ENCODE measurements around the gene MRPL45.
"Not testable (repeated sequence)": the region's sequence is repeated elsewhere in the genome, so short reads cannot be mapped to it uniquely, and the experiment has no call there.

MRPL45 gene

DNA sequence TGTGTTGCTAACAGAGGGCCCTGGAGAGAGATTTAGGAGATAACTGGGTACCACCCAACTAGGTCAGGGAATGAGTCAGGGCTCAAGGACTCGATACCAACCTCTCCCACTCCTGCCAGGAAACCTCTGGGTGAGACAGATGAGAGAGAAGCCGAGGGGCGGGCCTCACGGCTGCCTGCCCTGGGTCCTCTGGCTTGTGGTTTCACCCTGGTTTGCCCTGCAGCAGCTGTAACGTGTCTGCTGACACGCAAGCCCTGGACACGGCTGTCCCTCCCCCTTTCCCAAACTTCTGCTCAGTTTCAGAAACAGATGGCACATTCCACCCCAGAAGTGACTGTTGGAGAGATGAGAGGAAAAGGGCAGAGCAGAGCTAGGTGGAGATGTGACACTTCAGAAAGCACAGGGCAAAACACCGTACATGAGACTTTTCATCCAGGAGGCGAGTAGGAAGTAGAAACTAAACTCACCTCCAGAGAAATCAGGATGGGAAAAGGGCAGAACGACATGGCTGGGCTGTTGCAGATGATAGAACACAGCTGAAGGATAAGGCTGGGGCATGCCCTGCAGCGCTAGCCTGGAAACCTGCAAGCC is 10.4 kb upstream of the MRPL45 start:
- not testable (repeated sequence) for H3K4me1 ChIP-seq (ENCODE audit: control insufficient read depth in 1 of 2, insufficient read depth in 2 of 2, low read length in 2 of 2); H3K9me3 ChIP-seq (ENCODE audit: control insufficient read depth in 1 of 2, low read length in 2 of 2); H3K27ac ChIP-seq (ENCODE audit: low read depth, low read length); H3K9ac ChIP-seq (ENCODE audit: low read depth in 1 of 2, low read length in 2 of 2); H3K27me3 ChIP-seq (ENCODE audit: control insufficient read depth in 1 of 2, insufficient read depth in 2 of 2, low read length in 2 of 2); H3K4me3 ChIP-seq (ENCODE audit: low read depth in 1 of 2, low read length in 2 of 2); H3K36me3 ChIP-seq (ENCODE audit: control insufficient read depth in 1 of 2, insufficient read depth in 2 of 2, low read length in 2 of 2)

DNA sequence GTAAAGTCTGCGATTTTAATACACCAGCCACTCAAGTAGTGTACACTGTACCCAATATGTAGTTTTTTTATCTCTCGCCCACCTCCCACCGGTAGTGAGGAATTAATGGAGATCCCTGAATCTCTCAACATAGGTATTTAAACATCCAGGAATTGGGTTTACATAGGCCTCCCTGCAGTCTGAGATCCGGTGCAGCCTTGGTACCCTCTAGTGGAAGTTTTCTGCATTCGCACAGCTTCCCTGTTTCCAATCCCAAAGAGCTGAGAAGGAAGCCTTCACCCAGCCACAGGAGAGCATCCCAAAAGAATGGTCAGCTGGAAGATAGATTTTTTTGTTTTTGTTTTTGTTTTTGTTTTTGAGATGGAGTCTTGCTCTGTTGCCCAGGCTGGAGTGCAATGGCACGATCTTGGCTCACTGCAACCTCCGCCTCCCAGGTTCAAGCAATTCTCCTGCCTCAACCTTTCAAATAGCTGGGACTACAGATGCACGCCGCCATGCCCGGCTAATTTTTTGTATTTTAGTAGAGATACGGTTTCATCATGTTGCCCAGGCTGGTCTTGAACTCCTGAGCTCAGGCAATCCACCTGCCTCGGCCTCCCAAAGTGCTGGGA is 8.6 kb upstream of the MRPL45 start:
- H3K9me3 ChIP-seq (ENCODE audit: control insufficient read depth in 1 of 2, low read length in 2 of 2); H3K27me3 ChIP-seq (ENCODE audit: control insufficient read depth in 1 of 2, insufficient read depth in 2 of 2, low read length in 2 of 2); H3K27ac ChIP-seq (ENCODE audit: low read depth, low read length); H3K9ac ChIP-seq (ENCODE audit: low read depth in 1 of 2, low read length in 2 of 2); H3K4me1 ChIP-seq (ENCODE audit: control insufficient read depth in 1 of 2, insufficient read depth in 2 of 2, low read length in 2 of 2); H3K4me3 ChIP-seq (ENCODE audit: low read depth in 1 of 2, low read length in 2 of 2); H3K36me3 ChIP-seq (ENCODE audit: control insufficient read depth in 1 of 2, insufficient read depth in 2 of 2, low read length in 2 of 2): not testable (repeated sequence)

DNA sequence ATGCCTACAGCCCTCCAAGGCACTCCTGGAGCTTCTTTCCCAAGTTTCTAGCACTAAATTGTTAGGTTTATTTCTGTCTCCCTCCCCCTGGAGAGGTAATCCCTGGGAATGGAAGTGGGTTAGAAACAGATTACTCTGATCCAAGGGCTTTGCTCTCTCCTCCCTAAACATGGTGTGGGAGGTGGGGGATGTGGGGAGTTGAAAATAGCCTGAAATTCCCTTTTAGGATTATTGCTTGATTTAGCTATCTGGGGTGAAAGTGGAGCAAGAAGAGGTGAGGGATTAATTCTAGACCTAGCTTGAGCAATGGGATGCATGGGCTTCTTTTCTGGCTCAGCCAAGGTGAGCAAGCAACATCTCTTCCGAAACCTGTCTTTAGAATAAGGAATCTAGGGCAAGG is 7.2 kb upstream of the MRPL45 start:
- not testable (repeated sequence) for H3K9me3 ChIP-seq (ENCODE audit: control insufficient read depth in 1 of 2, low read length in 2 of 2); H3K27me3 ChIP-seq (ENCODE audit: control insufficient read depth in 1 of 2, insufficient read depth in 2 of 2, low read length in 2 of 2); H3K4me3 ChIP-seq (ENCODE audit: low read depth in 1 of 2, low read length in 2 of 2); H3K4me1 ChIP-seq (ENCODE audit: control insufficient read depth in 1 of 2, insufficient read depth in 2 of 2, low read length in 2 of 2); H3K27ac ChIP-seq (ENCODE audit: low read depth, low read length); H3K36me3 ChIP-seq (ENCODE audit: control insufficient read depth in 1 of 2, insufficient read depth in 2 of 2, low read length in 2 of 2); H3K9ac ChIP-seq (ENCODE audit: low read depth in 1 of 2, low read length in 2 of 2)

DNA sequence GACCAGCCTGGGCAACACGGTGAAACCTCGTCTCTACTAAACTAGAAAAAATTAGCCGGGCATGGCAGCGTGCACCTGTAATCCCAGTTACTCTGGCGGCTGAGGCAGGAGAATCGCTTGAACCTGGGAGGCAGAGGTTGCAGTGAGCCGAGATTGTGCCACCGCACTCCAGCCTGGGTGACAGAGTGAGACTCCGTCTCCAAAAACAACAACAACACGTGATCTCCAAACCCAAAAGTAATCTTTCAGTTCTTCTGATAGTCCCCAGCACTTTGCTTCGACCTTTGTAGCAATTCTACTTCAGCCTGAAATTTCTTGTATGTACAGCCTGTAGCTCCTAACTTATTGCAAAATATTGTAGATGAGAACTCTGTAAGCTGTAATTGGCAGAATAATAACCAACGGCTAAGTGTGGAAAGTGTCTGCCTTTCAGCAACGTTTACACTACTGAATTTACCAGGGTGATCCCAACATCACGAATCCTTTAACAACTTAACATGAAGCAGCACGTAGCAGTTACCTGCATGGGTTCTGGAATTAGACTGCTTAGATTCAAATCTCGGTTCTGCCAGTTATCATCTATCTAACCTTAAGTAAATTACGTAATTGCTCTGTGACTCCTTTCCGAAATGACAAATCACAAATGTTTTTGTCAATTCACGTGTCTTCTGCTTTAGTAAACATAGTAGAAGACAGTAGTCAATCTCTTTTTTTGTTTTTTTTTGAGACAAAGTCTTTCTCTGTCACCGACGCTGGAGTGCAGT is 1.2 kb upstream of the MRPL45 start:
- not testable (repeated sequence) for H3K36me3 ChIP-seq (ENCODE audit: control insufficient read depth in 1 of 2, insufficient read depth in 2 of 2, low read length in 2 of 2); H3K9ac ChIP-seq (ENCODE audit: low read depth in 1 of 2, low read length in 2 of 2); H3K27ac ChIP-seq (ENCODE audit: low read depth, low read length); H3K27me3 ChIP-seq (ENCODE audit: control insufficient read depth in 1 of 2, insufficient read depth in 2 of 2, low read length in 2 of 2); H3K9me3 ChIP-seq (ENCODE audit: control insufficient read depth in 1 of 2, low read length in 2 of 2); H3K4me1 ChIP-seq (ENCODE audit: control insufficient read depth in 1 of 2, insufficient read depth in 2 of 2, low read length in 2 of 2)
- H3K4me3 ChIP-seq (ENCODE audit: low read depth in 1 of 2, low read length in 2 of 2), result peak overlapping the region in 1 of 2 donors; percentile 32

DNA sequence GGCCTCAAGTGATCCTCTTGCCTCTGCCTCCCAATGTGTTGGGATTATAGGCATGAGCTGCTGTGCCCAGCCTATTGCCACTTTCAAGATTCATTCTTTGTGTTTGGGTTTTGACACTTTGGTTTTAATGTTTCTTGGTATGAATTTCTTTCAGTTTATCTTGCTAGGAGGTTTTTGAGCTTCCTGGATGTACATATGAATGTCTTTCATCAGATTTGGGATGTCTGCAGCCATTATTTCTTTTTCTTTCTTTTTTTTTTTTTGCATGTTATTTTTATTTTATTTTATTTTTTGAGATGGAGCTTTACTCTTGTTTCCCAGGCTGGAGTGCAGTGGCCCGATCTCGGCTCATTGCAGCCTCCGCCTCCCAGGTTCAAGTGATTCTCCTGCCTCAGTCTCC is 18.5 kb downstream of the MRPL45 start:
- H3K27me3 ChIP-seq (ENCODE audit: control insufficient read depth in 1 of 2, insufficient read depth in 2 of 2, low read length in 2 of 2), result no peaks in the 10 kb centered on the region
- no peaks in the 10 kb centered on the region for H3K4me1 ChIP-seq (ENCODE audit: control insufficient read depth in 1 of 2, insufficient read depth in 2 of 2, low read length in 2 of 2)
- no peak overlapping the region for H3K9ac ChIP-seq (ENCODE audit: low read depth in 1 of 2, low read length in 2 of 2)
- H3K36me3 ChIP-seq (ENCODE audit: control insufficient read depth in 1 of 2, insufficient read depth in 2 of 2, low read length in 2 of 2), result peaks cover 4 to 20% of the 10 kb centered on the region in 2 donors
- no peak overlapping the region for H3K4me3 ChIP-seq (ENCODE audit: low read depth in 1 of 2, low read length in 2 of 2)
- H3K27ac ChIP-seq (ENCODE audit: low read depth, low read length), result no peak overlapping the region
- H3K9me3 ChIP-seq (ENCODE audit: control insufficient read depth in 1 of 2, low read length in 2 of 2), result no peaks in the 10 kb centered on the region

DNA sequence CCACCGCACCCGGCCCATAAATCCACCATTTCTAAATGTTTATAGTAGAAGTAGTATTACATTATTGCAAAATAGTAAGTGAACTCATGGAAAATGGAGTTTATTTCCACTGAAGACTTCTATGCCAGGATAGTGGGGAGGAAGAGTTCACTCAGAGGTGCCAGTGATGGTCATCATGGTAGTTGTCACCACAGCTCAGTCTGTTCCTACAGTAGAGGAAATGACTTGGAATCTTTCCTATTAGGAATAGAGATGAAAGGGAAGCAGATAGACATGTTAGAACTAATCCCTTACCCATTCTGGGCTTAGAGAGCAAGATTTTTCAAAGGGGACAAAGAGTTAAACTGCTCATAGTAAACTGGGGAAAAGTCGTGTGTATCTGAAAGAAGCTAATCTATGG is 20.1 kb downstream of the MRPL45 start:
- no peaks in the 10 kb centered on the region for H3K9me3 ChIP-seq (ENCODE audit: control insufficient read depth in 1 of 2, low read length in 2 of 2)
- no peak overlapping the region for H3K27ac ChIP-seq (ENCODE audit: low read depth, low read length)
- peaks cover 7 to 22% of the 10 kb centered on the region in 2 donors for H3K36me3 ChIP-seq (ENCODE audit: control insufficient read depth in 1 of 2, insufficient read depth in 2 of 2, low read length in 2 of 2)
- H3K4me1 ChIP-seq (ENCODE audit: control insufficient read depth in 1 of 2, insufficient read depth in 2 of 2, low read length in 2 of 2), result no peaks in the 10 kb centered on the region
- H3K9ac ChIP-seq (ENCODE audit: low read depth in 1 of 2, low read length in 2 of 2), result no peak overlapping the region
- no peak overlapping the region for H3K4me3 ChIP-seq (ENCODE audit: low read depth in 1 of 2, low read length in 2 of 2)
- no peaks in the 10 kb centered on the region for H3K27me3 ChIP-seq (ENCODE audit: control insufficient read depth in 1 of 2, insufficient read depth in 2 of 2, low read length in 2 of 2)

DNA sequence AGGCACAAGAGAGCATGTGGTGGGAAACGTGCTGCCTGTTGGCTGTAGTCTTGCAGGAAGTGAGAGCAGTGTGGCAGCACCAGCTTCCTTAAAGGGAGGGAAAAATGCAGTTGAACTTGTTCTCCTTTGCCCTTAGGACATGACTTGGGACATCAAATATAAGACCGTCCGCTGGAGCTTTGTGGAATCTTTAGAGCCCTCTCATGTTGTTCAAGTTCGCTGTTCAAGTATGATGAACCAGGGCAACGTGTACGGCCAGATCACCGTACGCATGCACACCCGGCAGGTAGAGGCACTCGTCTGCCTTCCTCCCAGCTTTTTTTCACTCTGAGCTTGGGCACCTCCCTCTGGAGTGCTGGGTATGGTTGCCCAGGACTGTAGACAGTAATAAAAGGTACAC is 23.5 kb downstream of the MRPL45 start:
- peaks cover 5 to 10% of the 10 kb centered on the region in 2 donors for H3K4me1 ChIP-seq (ENCODE audit: control insufficient read depth in 1 of 2, insufficient read depth in 2 of 2, low read length in 2 of 2)
- no peak overlapping the region for H3K4me3 ChIP-seq (ENCODE audit: low read depth in 1 of 2, low read length in 2 of 2)
- H3K27ac ChIP-seq (ENCODE audit: low read depth, low read length), result no peak overlapping the region
- H3K27me3 ChIP-seq (ENCODE audit: control insufficient read depth in 1 of 2, insufficient read depth in 2 of 2, low read length in 2 of 2), result no peaks in the 10 kb centered on the region
- H3K9me3 ChIP-seq (ENCODE audit: control insufficient read depth in 1 of 2, low read length in 2 of 2), result no peaks in the 10 kb centered on the region
- H3K36me3 ChIP-seq (ENCODE audit: control insufficient read depth in 1 of 2, insufficient read depth in 2 of 2, low read length in 2 of 2), result peaks cover 7 to 29% of the 10 kb centered on the region in 2 donors
- H3K9ac ChIP-seq (ENCODE audit: low read depth in 1 of 2, low read length in 2 of 2), result no peak overlapping the region

DNA sequence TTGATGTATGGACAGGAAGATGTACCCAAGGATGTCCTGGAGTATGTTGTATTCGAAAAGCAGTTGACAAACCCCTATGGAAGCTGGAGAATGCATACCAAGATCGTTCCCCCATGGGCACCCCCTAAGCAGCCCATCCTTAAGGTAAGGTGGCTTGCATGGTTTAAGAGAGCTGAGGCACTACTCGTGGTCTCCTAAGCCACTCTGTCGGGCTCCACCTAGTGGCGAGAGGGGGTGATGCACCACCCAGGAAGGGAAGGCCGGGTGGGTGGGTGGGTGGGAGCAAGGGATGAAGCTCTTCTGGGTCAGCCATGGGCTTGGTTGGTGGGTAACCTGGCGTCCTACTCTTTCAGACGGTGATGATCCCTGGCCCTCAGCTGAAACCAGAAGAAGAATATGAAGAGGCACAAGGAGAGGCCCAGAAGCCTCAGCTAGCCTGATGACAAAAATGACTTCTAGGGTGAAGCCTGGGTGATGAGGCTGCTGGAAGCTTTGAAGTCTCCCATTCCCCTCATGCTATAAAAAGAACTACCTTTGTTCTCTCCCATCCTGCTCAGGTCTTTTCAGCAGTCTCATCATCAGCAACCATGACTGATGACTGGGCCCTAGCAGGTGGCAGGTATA is 25.3 kb downstream of the MRPL45 start:
- peaks cover 5 to 10% of the 10 kb centered on the region in 2 donors for H3K4me1 ChIP-seq (ENCODE audit: control insufficient read depth in 1 of 2, insufficient read depth in 2 of 2, low read length in 2 of 2)
- peaks cover 7 to 26% of the 10 kb centered on the region in 2 donors for H3K36me3 ChIP-seq (ENCODE audit: control insufficient read depth in 1 of 2, insufficient read depth in 2 of 2, low read length in 2 of 2)
- no peaks in the 10 kb centered on the region for H3K27me3 ChIP-seq (ENCODE audit: control insufficient read depth in 1 of 2, insufficient read depth in 2 of 2, low read length in 2 of 2)
- H3K9me3 ChIP-seq (ENCODE audit: control insufficient read depth in 1 of 2, low read length in 2 of 2), result no peaks in the 10 kb centered on the region
- no peak overlapping the region for H3K9ac ChIP-seq (ENCODE audit: low read depth in 1 of 2, low read length in 2 of 2)
- no peak overlapping the region for H3K4me3 ChIP-seq (ENCODE audit: low read depth in 1 of 2, low read length in 2 of 2)
- no peak overlapping the region for H3K27ac ChIP-seq (ENCODE audit: low read depth, low read length)

DNA sequence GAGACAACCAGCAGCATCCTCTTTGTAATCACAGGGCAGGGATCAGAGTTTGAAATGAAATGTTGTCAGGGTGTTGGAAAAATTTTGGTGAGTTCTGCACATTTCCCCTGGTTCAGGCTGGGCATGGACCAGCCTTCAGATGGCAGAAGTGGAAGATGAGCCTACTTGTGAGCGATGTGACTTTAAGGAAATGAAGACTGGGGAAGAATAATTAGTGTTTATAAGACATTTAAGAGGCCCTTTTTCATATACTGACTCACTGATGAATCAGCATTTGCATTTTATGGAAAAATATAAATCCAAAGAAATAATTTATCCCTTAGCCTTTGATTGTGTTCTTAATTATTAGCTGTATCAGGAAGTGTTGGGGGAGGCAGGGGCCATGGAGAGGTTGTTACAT is 25.9 kb downstream of the MRPL45 start:
- no peak overlapping the region for H3K4me3 ChIP-seq (ENCODE audit: low read depth in 1 of 2, low read length in 2 of 2)
- H3K9me3 ChIP-seq (ENCODE audit: control insufficient read depth in 1 of 2, low read length in 2 of 2), result no peaks in the 10 kb centered on the region
- no peak overlapping the region for H3K27ac ChIP-seq (ENCODE audit: low read depth, low read length)
- peaks cover 7 to 26% of the 10 kb centered on the region in 2 donors for H3K36me3 ChIP-seq (ENCODE audit: control insufficient read depth in 1 of 2, insufficient read depth in 2 of 2, low read length in 2 of 2)
- no peak overlapping the region for H3K9ac ChIP-seq (ENCODE audit: low read depth in 1 of 2, low read length in 2 of 2)
- peaks cover 5 to 10% of the 10 kb centered on the region in 2 donors for H3K4me1 ChIP-seq (ENCODE audit: control insufficient read depth in 1 of 2, insufficient read depth in 2 of 2, low read length in 2 of 2)
- H3K27me3 ChIP-seq (ENCODE audit: control insufficient read depth in 1 of 2, insufficient read depth in 2 of 2, low read length in 2 of 2), result no peaks in the 10 kb centered on the region

DNA sequence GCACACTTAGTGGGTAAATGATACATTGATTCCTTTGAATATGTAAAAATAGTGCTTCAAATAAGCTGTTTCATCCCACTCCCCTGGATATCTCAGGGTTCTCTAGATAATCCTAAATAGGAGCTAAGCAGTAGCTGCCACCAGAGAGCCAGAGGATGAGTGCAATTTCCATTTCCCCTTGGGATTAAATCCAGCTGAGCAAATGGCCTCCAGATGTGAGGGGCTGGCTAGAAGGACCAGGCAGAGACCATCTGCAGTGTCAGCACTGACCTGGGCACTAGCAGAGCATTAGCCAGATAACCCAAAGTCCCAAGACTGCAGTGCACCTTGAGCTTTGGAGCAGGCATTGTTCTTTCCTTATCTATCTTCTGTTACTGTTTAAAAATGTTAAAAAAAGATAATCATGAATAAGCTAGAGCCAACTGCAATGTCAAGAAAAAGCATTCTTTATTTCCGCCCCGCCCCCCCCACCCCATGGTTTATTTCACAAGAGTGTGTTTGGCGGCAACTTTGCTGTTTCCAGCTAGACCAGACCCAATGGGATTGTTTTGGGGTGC is 27.3 kb downstream of the MRPL45 start:
- peaks cover 7 to 25% of the 10 kb centered on the region in 2 donors for H3K36me3 ChIP-seq (ENCODE audit: control insufficient read depth in 1 of 2, insufficient read depth in 2 of 2, low read length in 2 of 2)
- H3K27ac ChIP-seq (ENCODE audit: low read depth, low read length), result no peak overlapping the region
- no peaks in the 10 kb centered on the region for H3K9me3 ChIP-seq (ENCODE audit: control insufficient read depth in 1 of 2, low read length in 2 of 2)
- H3K4me3 ChIP-seq (ENCODE audit: low read depth in 1 of 2, low read length in 2 of 2), result no peak overlapping the region
- peaks cover 5 to 10% of the 10 kb centered on the region in 2 donors for H3K4me1 ChIP-seq (ENCODE audit: control insufficient read depth in 1 of 2, insufficient read depth in 2 of 2, low read length in 2 of 2)
- H3K9ac ChIP-seq (ENCODE audit: low read depth in 1 of 2, low read length in 2 of 2), result no peak overlapping the region
- no peaks in the 10 kb centered on the region for H3K27me3 ChIP-seq (ENCODE audit: control insufficient read depth in 1 of 2, insufficient read depth in 2 of 2, low read length in 2 of 2)

All from duodenal mucosa (tissue), 2 donors.